Suprapubic skin (tissue), 3 donors: ENCODE measurements around the gene GPR146.

ENCODE experiments used
- CTCF ChIP-seq, 2 donors: fragments of 200-600 bp in 1 of 2; fragments of 450-650 bp in 1 of 2; sonication (generic) in 1 of 2; IDR thresholded peaks; one replicate each; pipeline ENCODE4 v1.5.1; 2016 to 2019; ENCODE audit warnings: antibody characterized with exemption in 2 of 2, mild to moderate bottlenecking in 1 of 2, moderate library complexity in 1 of 2
- POLR2A ChIP-seq, 2 donors: fragments of 450-650 bp; IDR thresholded peaks; one replicate each; pipeline ENCODE4 v1.6.1; 2017; ENCODE audit warnings: antibody characterized with exemption in 2 of 2, mild to moderate bottlenecking in 2 of 2, moderate library complexity in 2 of 2

- no peak for TF ChIP-seq POLR2A (IDR thresholded peaks at IDR 0.05)
- no peak for TF ChIP-seq CTCF (IDR thresholded peaks at IDR 0.05)
Observed at GRCh38 chr7:1101563-1102431, 57.5 kb downstream of the GPR146 start.
